Lung (tissue), 12 donors: ENCODE data around the gene SPINT1. TPM values are rescaled to one million over a fixed set of nuclear protein-coding genes. Genes with fewer than 3 reads are reported as not detected.

Experiments used
- ATAC-seq: fragments of 200-7000 bp; cut with Tn5 transposase; one replicate; pipeline ENCODE4 v1.9.1; 2020; ENCODE audit warnings: moderate number of reproducible peaks; ENCODE audit not compliant: insufficient read depth, low FRiP score
- DNase-seq, 3 donors: peaks; one replicate each; pipeline ENCODE4 v3.0.0-alpha.2; 2013 to 2017
- H3K27ac ChIP-seq, 2 donors: one replicate each; pipeline ENCODE4 v1.5.1; 2013; ENCODE audit warnings: mild to moderate bottlenecking in 2 of 2, moderate library complexity in 2 of 2, control low read depth in 1 of 2, inconsistent platforms in 1 of 2, low read depth in 1 of 2, low read length in 1 of 2
- H3K27me3 ChIP-seq, 3 donors: one replicate each; pipeline ENCODE4 v1.5.1; 2013; ENCODE audit warnings: low read length in 2 of 3; ENCODE audit not compliant: control insufficient read depth in 3 of 3, insufficient read depth in 3 of 3
- H3K36me3 ChIP-seq, 4 donors: one replicate each; pipeline ENCODE4 v1.5.1; 2013; ENCODE audit warnings: low read length in 4 of 4, mild to moderate bottlenecking in 1 of 4, moderate library complexity in 1 of 4; ENCODE audit not compliant: control insufficient read depth in 4 of 4, insufficient read depth in 4 of 4
- H3K4me1 ChIP-seq, 5 donors: one replicate each; pipeline ENCODE4 v1.5.1; 2013; ENCODE audit warnings: low read length in 5 of 5, mild to moderate bottlenecking in 2 of 5, moderate library complexity in 1 of 5; ENCODE audit not compliant: control insufficient read depth in 5 of 5, insufficient read depth in 5 of 5
- H3K4me3 ChIP-seq: one replicate; pipeline ENCODE4 v1.5.1; 2013; ENCODE audit warnings: mild to moderate bottlenecking, control low read depth, moderate library complexity
- H3K9ac ChIP-seq, 2 donors: one replicate each; pipeline ENCODE4 v1.5.1; 2013; ENCODE audit warnings: low read length in 2 of 2, control low read depth in 1 of 2; ENCODE audit not compliant: insufficient read depth in 1 of 2
- H3K9me3 ChIP-seq, 4 donors: one replicate each; pipeline ENCODE4 v1.5.1; 2013; ENCODE audit warnings: low read length in 3 of 4, mild to moderate bottlenecking in 1 of 4, moderate library complexity in 1 of 4; ENCODE audit not compliant: control insufficient read depth in 4 of 4, insufficient read depth in 3 of 4
- WGBS, 2 donors: extraction: QIAGEN DNeasy Blood & Tissue Kit; methylation state at CpG; one replicate each; pipeline ENCODE4 v1.1.7; 2013; 5-methylcytosine and 5-hydroxymethylcytosine counted together
- polyA plus RNA-seq, 2 donors: library from polyadenylated mRNA; stranded (reverse); fragments of 200-250 nt; gene quantifications; one replicate each; pipeline ENCODE4 v1.2.1, GENCODE V29; 2013
- total RNA-seq, 2 donors: library from RNA; depleted of rRNA in 1 of 2; stranded (reverse); fragments of >200 nt in 1 of 2; gene quantifications; one replicate each; pipeline ENCODE4 v1.2.1, GENCODE V29; 2014 to 2021
- TF ChIP-seq, protein P1 (sequence below): IDR thresholded peaks from 2 replicates; pipeline ENCODE4 v1.5.1; 2012; ENCODE audit warnings: mild to moderate bottlenecking; ENCODE audit errors: control extremely low read depth, extremely low read depth
- donor health status: control.
- donor health status: control.
- donor health status: Bipolar disorder and iron deficiency.
- donor health status: healthy.
- donor health status: DM: yes; HTN: yes; CAD: no.

The SPINT1 gene
- total and polyA plus RNA-seq, 4 donors, result 47.1 to 136 (median 99.9) TPM

DNA sequence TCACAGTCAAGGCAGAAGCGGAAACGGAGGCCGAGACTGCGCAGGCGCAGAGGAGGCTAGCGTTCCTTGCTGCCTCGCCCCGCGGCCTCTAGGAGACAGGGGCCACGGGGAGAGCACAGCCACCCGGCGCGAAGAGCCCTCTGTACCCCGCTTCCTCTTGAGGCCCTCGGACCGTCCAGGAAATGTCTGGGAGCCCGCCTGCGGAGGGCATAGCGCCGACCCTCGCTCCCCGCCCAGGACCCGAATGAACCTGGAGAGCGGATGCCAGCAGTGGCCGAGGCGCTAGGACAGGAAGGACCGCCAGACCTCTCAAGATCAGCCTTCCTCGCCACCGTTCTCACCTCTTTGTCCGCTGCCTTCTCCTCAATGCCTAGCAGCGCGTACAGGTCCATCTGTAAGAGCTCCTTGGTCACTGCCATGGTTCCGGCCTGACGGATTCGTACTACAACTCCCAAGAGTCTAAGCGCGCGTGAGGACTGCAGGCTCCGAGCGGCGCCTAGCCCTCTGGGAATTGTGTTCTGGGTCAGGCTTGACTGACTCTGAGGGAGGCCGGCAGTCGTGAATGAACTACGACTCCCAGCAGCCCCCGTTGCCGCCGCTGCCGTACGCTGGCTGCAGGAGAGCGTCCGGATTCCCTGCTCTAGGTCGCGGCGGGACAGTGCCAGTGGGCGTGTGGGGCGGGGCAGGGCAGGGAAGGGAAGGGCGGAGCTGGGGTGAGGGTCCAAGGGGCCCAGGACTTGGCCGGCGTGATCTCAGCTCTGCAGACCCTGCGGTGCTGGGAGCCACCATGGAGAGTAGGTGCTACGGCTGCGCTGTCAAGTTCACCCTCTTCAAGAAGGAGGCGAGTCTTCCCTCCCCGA, 36.6 kb upstream of the SPINT1 start, which contains the start of the genes DNAJC17 and ZFYVE19:
Gene DNAJC17, minus strand, starts transcription at position 446 of the 860 bp plus-strand sequence. Its CDS starts 27 bp downstream, at position 419.
Gene ZFYVE19, plus strand, starts transcription at position 62 of the 860 bp plus-strand sequence. Its CDS starts 501 bp downstream, at position 563.
- peak within 1 kb of the TSS; percentile 74 to 91 for H3K9ac ChIP-seq
- no peaks in the 10 kb centered on the region for H3K9me3 ChIP-seq
- peak; percentile 99 for ATAC-seq
- H3K27me3 ChIP-seq, result no peaks in the 10 kb centered on the region
- H3K4me3 ChIP-seq, result peak within 1 kb of the TSS; percentile 87
- 0 to 1% methylated on average over 64 of the region's 64 CpGs for WGBS, 2 donors
- DNase-seq, result peak; percentile 97 to 99 (median 98)
- peaks cover 5 to 12% (median 5%) of the 10 kb centered on the region in 5 donors for H3K4me1 ChIP-seq
- peaks cover 0 to 12% (median 6%) of the 10 kb centered on the region in 4 donors for H3K36me3 ChIP-seq
- H3K27ac ChIP-seq, result peak within 1 kb of the TSS; percentile 88 to 97
- TF ChIP-seq, protein P1, sequence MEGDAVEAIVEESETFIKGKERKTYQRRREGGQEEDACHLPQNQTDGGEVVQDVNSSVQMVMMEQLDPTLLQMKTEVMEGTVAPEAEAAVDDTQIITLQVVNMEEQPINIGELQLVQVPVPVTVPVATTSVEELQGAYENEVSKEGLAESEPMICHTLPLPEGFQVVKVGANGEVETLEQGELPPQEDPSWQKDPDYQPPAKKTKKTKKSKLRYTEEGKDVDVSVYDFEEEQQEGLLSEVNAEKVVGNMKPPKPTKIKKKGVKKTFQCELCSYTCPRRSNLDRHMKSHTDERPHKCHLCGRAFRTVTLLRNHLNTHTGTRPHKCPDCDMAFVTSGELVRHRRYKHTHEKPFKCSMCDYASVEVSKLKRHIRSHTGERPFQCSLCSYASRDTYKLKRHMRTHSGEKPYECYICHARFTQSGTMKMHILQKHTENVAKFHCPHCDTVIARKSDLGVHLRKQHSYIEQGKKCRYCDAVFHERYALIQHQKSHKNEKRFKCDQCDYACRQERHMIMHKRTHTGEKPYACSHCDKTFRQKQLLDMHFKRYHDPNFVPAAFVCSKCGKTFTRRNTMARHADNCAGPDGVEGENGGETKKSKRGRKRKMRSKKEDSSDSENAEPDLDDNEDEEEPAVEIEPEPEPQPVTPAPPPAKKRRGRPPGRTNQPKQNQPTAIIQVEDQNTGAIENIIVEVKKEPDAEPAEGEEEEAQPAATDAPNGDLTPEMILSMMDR, result no peak

DNA sequence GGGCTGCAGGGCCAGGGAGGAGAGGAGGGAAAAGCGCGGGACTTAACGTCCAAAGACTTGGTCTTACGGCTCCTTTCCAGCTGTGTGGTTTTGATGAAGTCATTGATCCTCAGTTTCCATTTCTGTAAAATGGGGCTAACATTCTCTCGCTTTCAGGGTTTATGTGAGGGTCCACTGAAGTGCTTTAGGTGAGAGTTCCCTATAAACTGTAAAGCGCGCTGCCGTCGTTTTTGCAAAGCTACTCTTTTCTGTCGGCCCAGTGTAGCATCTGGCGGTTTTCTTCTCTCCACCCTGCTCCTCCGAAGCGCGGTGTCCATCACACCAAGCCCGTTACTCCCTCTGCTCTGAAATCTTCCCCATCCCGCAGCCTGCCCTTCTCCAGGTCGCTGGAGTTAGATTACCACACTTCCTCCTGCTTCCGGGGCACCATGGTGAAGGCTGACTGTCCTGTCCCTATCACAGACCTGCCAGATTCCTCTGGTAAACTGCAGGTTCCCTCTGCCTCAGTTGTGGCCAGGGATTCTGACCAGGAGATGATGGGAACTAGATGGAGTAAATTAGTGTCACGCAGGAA, 35.9 kb upstream of the SPINT1 start:
- Histone ChIP-seq H3K4me3 (peak overlapping the region; percentile 53), H3K27me3 (no peaks in the 10 kb centered on the region), H3K36me3 (peaks cover 0 to 12% (median 7%) of the 10 kb centered on the region in 4 donors), H3K9me3 (no peaks in the 10 kb centered on the region), H3K9ac (peak overlapping the region in 1 of 2 donors; percentile 11), H3K27ac (no peak overlapping the region), H3K4me1 (peaks cover 0 to 12% (median 5%) of the 10 kb centered on the region in 5 donors)
- DNase-seq, result no peak
- TF ChIP-seq, protein P1, result no peak
- 9 to 29% methylated on average over 19 of the region's 19 CpGs for WGBS, 2 donors
- ATAC-seq, result no peak

DNA sequence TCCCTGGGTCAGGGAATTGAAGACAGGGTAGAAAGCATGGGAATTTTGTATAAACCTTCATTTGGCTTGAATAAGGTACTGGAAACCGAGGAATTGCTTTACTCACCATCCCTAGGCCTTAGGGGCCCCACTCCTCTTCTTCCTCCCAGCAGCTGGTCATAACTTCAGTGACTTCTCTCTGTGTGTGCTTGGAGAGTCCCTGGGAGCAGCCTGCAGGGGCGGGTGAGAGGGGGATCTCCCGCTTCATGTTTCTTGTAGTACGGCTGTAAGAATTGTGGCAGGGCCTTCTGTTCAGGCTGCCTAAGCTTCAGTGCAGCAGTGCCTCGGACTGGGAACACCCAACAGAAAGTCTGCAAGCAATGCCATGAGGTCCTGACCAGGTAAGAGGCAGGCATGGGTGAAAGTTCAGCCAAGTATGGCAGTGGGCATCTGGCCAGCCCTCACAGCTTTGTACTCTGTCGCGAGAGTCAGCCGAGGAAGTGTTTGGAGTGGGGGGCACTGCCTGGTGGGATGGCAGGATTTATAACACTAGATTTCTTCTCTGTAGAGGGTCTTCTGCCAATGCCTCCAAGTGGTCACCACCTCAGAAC, 34.9 kb upstream of the SPINT1 start:
- WGBS, 2 donors, result 77 to 89% methylated on average over 8 of the region's 8 CpGs
- no peak overlapping the region for H3K4me3 ChIP-seq

More for the DNA sequence above, 34.9 kb upstream of the SPINT1 start:
- TF ChIP-seq, protein P1, result no peak
- no peak for DNase-seq
- H3K9me3 ChIP-seq, result no peaks in the 10 kb centered on the region
- no peaks in the 10 kb centered on the region for H3K27me3 ChIP-seq
- H3K36me3 ChIP-seq, result peaks cover 0 to 15% (median 11%) of the 10 kb centered on the region in 4 donors
- H3K9ac ChIP-seq, result no peak overlapping the region
- peaks cover 0 to 12% (median 5%) of the 10 kb centered on the region in 5 donors for H3K4me1 ChIP-seq
- no peak overlapping the region for H3K27ac ChIP-seq
- no peak for ATAC-seq
